Measurements from ENCODE around the gene FMO4.

GRCh38 chr1:171372418-171373084 lies 58.6 kb downstream of the FMO4 start:
- TF ChIP-seq EZH2phosphoT487 (IDR thresholded peaks at IDR 0.05; ENCODE audit: insufficient read depth, low read depth) (no peak), EZH2 (IDR thresholded peaks at IDR 0.05; ENCODE audit: insufficient read depth, poor library complexity, severe bottlenecking) (no peak)
